ENCODE data around the gene ADARB1.

The ADARB1 gene

DNA sequence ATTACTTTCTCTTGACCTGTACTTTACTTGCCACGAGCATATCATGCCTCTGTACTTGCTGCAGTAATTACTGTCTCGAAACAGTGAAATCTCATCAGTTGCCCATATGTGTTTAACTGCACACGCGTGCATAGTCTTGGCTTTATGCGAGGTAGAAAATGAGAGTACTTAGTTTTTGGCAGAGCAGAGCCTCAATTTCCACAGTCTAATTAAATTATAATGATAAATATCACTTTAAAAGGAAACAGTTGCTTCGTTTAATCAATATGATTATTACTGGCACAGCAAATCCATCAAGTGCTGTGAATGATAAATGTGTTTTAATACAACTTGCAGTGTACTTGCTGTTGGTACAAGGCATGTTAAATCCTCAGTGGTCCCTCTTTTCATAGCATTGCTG lies 47.6 kb downstream of the ADARB1 start:
- TF ChIP-seq, protein P1, sequence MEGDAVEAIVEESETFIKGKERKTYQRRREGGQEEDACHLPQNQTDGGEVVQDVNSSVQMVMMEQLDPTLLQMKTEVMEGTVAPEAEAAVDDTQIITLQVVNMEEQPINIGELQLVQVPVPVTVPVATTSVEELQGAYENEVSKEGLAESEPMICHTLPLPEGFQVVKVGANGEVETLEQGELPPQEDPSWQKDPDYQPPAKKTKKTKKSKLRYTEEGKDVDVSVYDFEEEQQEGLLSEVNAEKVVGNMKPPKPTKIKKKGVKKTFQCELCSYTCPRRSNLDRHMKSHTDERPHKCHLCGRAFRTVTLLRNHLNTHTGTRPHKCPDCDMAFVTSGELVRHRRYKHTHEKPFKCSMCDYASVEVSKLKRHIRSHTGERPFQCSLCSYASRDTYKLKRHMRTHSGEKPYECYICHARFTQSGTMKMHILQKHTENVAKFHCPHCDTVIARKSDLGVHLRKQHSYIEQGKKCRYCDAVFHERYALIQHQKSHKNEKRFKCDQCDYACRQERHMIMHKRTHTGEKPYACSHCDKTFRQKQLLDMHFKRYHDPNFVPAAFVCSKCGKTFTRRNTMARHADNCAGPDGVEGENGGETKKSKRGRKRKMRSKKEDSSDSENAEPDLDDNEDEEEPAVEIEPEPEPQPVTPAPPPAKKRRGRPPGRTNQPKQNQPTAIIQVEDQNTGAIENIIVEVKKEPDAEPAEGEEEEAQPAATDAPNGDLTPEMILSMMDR (IDR thresholded peaks at IDR 0.05; ENCODE audit: control extremely low read depth, extremely low read depth, low read depth, missing control alignments), result no peak
- ChIA-PET CTCF (interaction anchor here (1.4 to 11.3 kb wide), 8 partner anchors 9 to 230 kb away, joined by 3 to 131 read pairs (median 6); no protein-coding TSS in a partner anchor), POLR2A (no interaction called here)
- no peak for DNase-seq (ENCODE audit: extremely low spot score)

DNA sequence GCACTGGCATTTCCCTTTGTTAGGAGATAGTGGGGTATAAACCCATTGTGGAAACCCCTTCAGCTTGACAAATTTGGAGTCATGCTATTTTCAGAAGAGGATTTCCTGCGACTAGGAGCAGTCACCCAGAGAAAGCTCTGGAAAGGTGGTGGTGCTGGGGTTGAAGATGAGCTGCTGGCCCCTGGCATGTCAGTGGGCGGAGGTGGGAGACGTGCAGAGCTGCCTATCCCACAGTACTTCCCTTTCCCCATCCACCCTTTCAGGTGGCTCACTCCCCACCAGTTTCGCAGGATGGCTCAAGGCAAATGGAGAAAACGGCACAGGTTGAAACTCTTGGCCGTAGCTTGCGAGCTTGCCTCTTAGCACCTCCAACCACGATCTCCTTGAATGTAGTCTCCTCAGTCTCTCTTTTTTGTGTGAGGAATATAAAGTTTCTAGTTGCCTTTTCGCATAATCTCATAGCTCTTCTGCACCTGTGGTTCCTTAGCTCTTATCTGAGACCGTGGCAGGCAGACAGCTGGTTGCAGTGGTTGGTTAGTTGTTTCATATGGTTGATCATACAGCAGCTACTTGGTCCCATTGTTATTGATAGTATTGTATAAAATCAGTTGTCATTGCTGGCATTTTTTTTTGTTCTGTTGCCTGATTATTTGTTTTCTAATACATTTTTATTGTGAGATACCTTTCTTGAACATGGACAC lies 48.2 kb downstream of the ADARB1 start:
- ChIA-PET CTCF (interaction anchor here (0.8 to 11.3 kb wide), 9 partner anchors 8 to 231 kb away, joined by 3 to 131 read pairs (median 8); no protein-coding TSS in a partner anchor), POLR2A (no interaction called here)
- DNase-seq (ENCODE audit: extremely low spot score), result no peak
- TF ChIP-seq, protein P1 (IDR thresholded peaks at IDR 0.05; ENCODE audit: control extremely low read depth, extremely low read depth, low read depth, missing control alignments), result no peak

DNA sequence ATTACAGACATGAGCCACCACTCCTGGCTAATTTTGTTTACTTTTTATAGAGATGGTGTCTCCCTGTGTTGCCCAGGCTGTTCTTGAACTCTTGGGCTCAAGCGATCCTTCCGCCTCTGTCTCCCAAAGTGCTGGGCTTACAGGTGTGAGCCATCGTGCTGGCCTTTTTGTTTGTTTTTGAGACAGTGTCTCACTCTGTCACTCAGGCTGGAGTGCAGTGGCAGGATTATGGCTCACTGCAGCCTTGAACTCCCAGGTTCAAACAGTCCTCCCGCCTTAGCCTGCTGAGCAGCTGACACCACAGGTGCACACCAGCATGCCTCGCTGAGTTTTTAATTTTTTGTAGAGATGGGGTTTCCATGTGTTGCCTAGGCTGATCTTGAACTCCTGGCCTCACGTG lies 49.1 kb downstream of the ADARB1 start:
- ChIA-PET POLR2A (no interaction called here), CTCF (interaction anchor here (0.8 to 11.3 kb wide), 6 partner anchors 9 to 174 kb away, joined by 3 to 131 read pairs (median 8); no protein-coding TSS in a partner anchor)
- TF ChIP-seq, protein P1 (IDR thresholded peaks at IDR 0.05; ENCODE audit: control extremely low read depth, extremely low read depth, low read depth, missing control alignments), result no peak
- no peak for DNase-seq (ENCODE audit: extremely low spot score)

DNA sequence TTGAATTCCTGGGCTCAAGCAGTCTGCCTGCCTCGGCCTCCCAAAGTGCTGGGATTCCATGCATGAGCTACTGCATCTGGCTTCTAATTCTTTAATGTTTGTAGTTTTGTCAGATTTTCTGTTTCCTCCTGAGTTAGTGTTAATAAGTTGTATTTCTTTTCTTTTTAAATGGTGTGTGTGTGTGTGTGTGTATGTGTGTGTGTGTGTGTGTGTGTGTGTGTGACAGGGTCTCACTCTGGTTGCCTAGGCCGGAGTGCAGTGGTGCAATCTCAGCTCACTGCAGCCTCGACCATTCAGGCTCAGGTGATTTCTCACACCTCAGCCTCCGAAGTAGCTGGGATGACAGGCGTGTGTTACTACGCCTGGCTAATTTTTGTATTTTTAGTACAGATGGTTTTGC lies 50.2 kb downstream of the ADARB1 start:
- DNase-seq (ENCODE audit: extremely low spot score), result no peak
- TF ChIP-seq, protein P1 (IDR thresholded peaks at IDR 0.05; ENCODE audit: control extremely low read depth, extremely low read depth, low read depth, missing control alignments), result no peak
- CTCF ChIA-PET, result interaction anchor here (2.3 to 9.6 kb wide), 6 partner anchors 9 to 176 kb away, joined by 8 to 216 read pairs (median 108); no protein-coding TSS in a partner anchor
- POLR2A ChIA-PET, result no interaction called here

DNA sequence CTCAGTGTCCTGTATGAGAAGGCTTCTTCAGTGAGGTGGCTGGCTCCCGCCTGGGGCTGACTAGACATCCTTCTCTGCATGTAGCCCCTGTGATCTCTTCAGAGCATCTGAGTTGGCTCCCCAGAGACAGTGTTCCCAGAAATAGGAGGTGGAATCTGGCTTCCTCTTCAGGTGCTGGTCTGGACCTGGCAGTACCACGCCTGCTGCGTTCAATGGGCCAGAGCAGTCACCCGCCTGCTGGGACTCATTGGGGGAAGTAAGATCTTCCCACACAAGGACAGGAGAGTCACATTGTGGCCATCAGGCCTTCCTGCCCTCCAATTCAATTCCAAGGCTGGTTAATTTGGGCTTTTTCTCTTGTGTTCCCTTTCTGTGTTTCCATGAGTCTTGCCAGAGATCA lies 51.0 kb downstream of the ADARB1 start:
- POLR2A ChIA-PET, result no interaction called here
- TF ChIP-seq, protein P1 (IDR thresholded peaks at IDR 0.05; ENCODE audit: control extremely low read depth, extremely low read depth, low read depth, missing control alignments), result no peak

DNA sequence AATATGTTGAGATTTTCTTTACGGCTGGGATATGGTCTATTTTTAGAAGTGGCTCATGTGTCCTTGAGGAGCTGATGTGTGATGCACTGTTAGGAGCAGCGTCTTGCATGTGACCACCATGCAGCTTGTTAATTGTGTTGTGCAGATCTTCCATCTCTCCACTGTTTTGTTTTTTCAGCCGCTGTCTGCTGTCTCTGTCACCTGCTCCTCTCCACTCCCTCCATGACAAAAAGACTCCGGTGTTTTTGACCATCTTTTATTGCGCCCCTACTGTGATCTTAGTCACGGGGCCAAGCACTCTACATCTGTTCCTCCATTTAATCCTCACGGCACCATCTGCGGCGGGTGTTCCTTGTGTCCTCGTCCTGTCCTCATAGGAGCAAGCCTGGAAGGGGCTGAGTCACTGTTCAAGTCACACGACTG lies 51.8 kb downstream of the ADARB1 start:
- POLR2A ChIA-PET, result no interaction called here
- DNase-seq (ENCODE audit: extremely low spot score), result no peak
- TF ChIP-seq, protein P1 (IDR thresholded peaks at IDR 0.05; ENCODE audit: control extremely low read depth, extremely low read depth, low read depth, missing control alignments), result no peak
- CTCF ChIA-PET, result interaction anchor here (1.0 to 9.6 kb wide), 6 partner anchors 11 to 178 kb away, joined by 3 to 216 read pairs (median 108); no protein-coding TSS in a partner anchor

More for the DNA sequence above, 51.0 kb downstream of the ADARB1 start:
- DNase-seq (ENCODE audit: extremely low spot score), result no peak
- CTCF ChIA-PET, result interaction anchor here (6.1 to 9.6 kb wide), 5 partner anchors 10 to 177 kb away, joined by 59 to 216 read pairs (median 123); no protein-coding TSS in a partner anchor

All from GM10248 (cell line).